ENCODE data around the gene ARHGEF37.

The ARHGEF37 gene

GRCh38 chr5:149604321-149604720 is 23.0 kb downstream of the ARHGEF37 start:
- no peak for TF ChIP-seq ZFX (IDR thresholded peaks at IDR 0.05; ENCODE audit: borderline replicate concordance)
- TF ChIP-seq, protein P1, sequence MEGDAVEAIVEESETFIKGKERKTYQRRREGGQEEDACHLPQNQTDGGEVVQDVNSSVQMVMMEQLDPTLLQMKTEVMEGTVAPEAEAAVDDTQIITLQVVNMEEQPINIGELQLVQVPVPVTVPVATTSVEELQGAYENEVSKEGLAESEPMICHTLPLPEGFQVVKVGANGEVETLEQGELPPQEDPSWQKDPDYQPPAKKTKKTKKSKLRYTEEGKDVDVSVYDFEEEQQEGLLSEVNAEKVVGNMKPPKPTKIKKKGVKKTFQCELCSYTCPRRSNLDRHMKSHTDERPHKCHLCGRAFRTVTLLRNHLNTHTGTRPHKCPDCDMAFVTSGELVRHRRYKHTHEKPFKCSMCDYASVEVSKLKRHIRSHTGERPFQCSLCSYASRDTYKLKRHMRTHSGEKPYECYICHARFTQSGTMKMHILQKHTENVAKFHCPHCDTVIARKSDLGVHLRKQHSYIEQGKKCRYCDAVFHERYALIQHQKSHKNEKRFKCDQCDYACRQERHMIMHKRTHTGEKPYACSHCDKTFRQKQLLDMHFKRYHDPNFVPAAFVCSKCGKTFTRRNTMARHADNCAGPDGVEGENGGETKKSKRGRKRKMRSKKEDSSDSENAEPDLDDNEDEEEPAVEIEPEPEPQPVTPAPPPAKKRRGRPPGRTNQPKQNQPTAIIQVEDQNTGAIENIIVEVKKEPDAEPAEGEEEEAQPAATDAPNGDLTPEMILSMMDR (IDR thresholded peaks at IDR 0.05) = no peak
- H3K27ac ChIP-seq = peak overlapping the region; percentile 100

- no peak for TF ChIP-seq ZFX (IDR thresholded peaks at IDR 0.05; ENCODE audit: borderline replicate concordance)
- TF ChIP-seq, protein P1 (IDR thresholded peaks at IDR 0.05) = no peak
- H3K27ac ChIP-seq = peak overlapping the region; percentile 100
Observed at GRCh38 chr5:149605354-149605997, 24.2 kb downstream of the ARHGEF37 start.

- H3K27ac ChIP-seq = peak overlapping the region; percentile 100
- TF ChIP-seq, protein P1 (IDR thresholded peaks at IDR 0.05) = no peak
- no peak for TF ChIP-seq ZFX (IDR thresholded peaks at IDR 0.05; ENCODE audit: borderline replicate concordance)
Observed at GRCh38 chr5:149605998-149606724, 24.9 kb downstream of the ARHGEF37 start.

- peak overlapping the region; percentile 100 for H3K27ac ChIP-seq
- no peak for TF ChIP-seq ZFX (IDR thresholded peaks at IDR 0.05; ENCODE audit: borderline replicate concordance)
- TF ChIP-seq, protein P1 (IDR thresholded peaks at IDR 0.05) = no peak
Observed at GRCh38 chr5:149608936-149609545, 27.7 kb downstream of the ARHGEF37 start.

DNA sequence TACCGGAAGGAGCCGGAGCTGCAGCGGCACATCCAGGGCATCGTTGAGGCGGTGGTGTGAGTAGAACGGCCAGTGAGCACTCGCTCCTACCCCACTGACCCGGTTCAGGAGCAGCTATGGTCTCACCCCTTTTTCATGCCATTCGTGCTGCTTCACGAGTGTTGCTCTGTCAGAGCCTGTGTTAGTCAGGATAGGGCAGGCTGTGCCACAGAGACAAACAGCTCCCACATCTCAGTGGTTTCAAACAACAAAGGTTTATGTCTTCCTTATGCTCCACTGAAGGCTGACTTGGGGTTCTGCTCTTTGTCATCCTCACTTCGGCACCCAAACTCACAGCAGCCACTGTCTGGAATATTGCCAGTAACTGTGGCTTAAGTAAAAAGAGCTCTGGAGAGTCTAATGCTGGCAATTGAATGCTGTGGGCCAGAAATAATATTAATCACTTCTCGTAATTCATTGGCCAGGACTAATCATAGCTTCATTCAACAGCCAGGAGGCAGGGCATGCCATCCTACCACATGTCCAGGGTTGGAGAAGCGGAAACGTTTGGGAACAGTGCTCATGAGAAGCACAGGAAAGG is 28.4 kb downstream of the ARHGEF37 start:
- H3K27ac ChIP-seq = peak overlapping the region; percentile 100
- TF ChIP-seq ZFX (IDR thresholded peaks at IDR 0.05; ENCODE audit: borderline replicate concordance) = no peak
- TF ChIP-seq, protein P1 (IDR thresholded peaks at IDR 0.05) = no peak

GRCh38 chr5:149610589-149611255 is 29.4 kb downstream of the ARHGEF37 start:
- H3K27ac ChIP-seq = peak overlapping the region; percentile 100
- TF ChIP-seq ZFX (IDR thresholded peaks at IDR 0.05; ENCODE audit: borderline replicate concordance) = no peak
- TF ChIP-seq, protein P1 (IDR thresholded peaks at IDR 0.05) = no peak
